PC-9 (cell line): ENCODE measurements around the gene MYCBPAP.

ENCODE experiments used
- CTCF ChIP-seq: fragments of 200-600 bp; sonication (generic); conservative IDR thresholded peaks from 2 replicates; pipeline ENCODE4 v1.6.1; 2017; ENCODE audit warnings: mixed run types, antibody characterized with exemption, mild to moderate bottlenecking, moderate library complexity
- EZH2 ChIP-seq: fragments of 200-600 bp; sonication (generic); IDR thresholded peaks from 2 replicates; pipeline ENCODE4 v1.8.0; 2017; ENCODE audit warnings: antibody characterized with exemption, low read depth

GRCh38 chr17:50469671-50470305 is 38.5 kb upstream of the MYCBPAP start:
- TF ChIP-seq CTCF (no peak), EZH2 (no peak)
